HG02623 (cell line): ENCODE data around the gene BPTF.
"Not testable (repeated sequence)": the region's sequence is repeated elsewhere in the genome, so short reads cannot be mapped to it uniquely, and the experiment has no call there.

Experiments used
- ATAC-seq: cut with Tn5 transposase; IDR thresholded peaks from one replicate; pipeline ENCODE4 v1.9.1; 2021; ENCODE audit warnings: moderate library complexity; ENCODE audit not compliant: unreplicated experiment

BPTF gene

DNA sequence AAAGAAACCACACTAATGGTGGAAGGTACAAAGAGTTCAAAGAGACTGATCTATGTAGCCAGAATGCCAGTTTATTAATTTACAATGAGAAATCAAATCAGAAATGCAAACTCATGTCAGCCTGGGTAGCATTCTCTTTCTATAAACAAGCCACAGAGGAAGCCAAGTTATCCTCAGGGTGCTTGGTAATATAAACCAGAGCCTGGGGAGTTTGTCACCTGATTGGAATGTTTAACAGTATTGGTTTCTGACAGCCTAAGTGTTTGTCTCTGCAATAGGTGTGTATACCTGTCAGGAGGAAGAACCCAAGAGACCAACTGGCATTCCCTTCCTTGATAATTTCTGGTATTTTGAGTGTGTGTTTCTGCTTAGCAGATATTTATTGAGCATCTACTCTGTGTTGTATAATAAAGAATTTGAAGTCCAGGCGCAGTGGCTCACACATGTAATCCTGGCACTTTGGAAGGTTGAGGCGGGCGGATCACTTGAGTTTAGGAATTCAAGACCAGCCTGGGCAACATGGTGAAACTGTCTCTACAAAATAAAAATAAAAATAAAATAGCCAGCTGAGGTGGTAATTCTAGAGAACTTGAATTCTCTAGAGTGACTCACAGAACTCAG, 174.1 kb downstream of the BPTF start:
- no peak for ATAC-seq

DNA sequence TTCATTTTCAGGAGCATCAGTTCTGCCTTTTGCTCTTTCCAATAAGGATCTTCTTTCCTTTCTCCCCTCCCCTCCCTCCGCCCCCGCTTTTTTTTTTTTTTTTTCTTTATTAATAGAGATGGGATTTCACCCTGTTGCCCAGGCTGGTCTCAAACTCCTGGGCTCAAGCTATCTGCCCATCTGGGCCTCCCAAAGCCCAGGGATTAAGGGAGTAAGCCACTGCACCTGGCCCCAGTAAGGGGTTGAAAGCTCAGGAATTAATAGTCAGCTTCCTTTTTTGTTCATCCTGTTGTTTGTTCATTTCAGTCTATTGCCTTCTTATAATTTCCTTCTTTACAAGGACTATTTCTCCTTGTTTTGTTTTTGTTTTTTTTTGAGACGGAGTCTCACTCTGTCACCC, 178.9 kb downstream of the BPTF start:
- no peak for ATAC-seq

- no peak for ATAC-seq
These were observed 181.5 kb downstream of the BPTF start for GRCh38 chr17:68006797-68007196.

- ATAC-seq, result peak; percentile 52
These were observed 185.9 kb downstream of the BPTF start for GRCh38 chr17:68011199-68011665.

- no peak for ATAC-seq
These were observed 188.1 kb downstream of the BPTF start for GRCh38 chr17:68013385-68013784.

- ATAC-seq, result no peak
These were observed 189.9 kb downstream of the BPTF start for GRCh38 chr17:68015081-68015723.

DNA sequence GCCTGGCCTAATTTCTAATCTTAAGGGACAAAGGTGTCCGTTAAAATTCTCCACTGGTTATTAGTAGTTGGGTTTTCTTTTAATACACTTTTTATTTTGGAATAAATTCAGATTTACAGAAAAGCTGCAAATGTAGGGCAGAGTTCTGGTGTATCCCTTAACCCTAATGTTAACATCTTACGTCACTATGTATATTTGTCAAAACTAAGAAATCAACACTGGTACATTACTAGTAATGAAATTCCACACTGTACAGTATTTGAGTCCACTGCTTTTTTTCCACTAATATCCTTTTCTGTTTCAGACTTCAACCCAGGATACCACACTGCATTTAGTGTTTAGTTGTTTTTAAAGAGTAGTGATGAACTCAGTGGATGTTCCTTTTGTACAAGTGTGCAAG, 191.5 kb downstream of the BPTF start:
- no peak for ATAC-seq

DNA sequence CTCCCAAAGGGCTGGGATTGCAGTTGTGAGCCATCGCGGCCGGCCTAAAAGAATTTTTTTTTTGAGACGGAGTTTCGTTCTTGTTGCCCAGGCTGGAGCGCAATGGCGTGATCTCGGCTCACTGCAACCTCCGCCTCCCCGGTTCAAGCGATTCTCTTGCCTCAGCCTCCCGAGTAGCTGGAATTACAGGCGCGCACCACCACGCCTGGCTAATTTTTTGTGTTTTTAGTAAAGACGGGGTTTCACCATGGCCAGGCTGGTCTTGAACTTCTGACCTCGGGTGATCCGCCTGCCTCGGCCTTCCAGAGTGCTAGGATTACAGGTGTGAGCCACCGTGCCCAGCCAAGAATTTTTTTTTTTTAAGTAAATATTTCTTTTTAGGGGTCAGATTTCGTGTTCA, 193.2 kb downstream of the BPTF start:
- ATAC-seq, result not testable (repeated sequence)

DNA sequence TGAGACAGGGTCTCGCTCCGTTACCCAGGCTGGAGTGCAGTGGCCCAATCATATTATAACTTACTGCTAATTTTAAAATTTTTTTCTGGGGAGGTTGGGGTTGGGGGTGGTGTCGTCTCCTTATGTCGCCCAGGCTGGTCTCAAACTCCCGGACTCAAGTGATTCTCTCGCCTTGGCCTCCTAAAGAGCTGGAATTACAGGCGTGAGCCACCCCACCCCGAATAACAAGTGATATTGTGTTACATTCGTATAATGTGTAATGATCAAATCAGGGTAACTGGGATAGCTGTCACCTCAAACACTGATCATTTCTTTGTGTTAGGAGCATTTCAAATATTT, 194.0 kb downstream of the BPTF start:
- no peak for ATAC-seq

- ATAC-seq, result peak; percentile 87
These were observed 194.5 kb downstream of the BPTF start for GRCh38 chr17:68019675-68020408.

DNA sequence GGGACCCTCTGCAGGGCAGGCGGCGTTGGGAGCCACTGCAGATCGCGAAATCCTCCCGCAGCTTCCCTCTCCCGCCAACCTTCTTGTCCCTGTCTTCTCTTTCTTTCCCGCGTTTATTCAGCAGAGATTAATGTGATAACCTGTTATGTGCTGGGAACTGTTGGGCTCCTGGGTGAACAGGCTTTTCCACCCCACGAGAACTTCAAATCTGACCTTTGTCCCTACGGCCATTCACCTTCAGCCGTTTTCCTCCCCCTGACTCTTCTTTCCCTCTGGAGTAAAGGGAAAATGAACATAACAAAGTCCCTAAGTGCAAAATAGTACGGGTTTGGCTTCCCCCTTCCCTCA, 195.1 kb downstream of the BPTF start:
- ATAC-seq, result no peak

DNA sequence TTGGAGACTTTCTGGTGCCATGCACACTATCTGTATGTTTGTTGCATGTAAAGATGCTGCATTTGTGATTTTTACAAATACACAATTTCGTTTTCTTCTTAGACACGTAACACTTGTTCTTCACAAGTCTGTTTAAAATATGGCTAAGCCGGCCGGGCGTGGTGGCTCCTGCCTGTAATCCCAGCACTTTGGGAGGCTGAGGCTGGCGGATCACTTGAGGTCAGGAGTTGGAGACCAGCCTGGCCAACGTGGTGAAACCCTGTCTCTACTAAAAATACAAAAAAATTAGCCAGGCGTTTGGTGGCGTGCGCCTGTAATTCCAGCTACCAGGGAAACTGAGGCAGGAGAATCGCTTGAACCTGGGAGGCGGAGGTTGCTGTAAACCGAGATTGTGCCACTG, 195.5 kb downstream of the BPTF start:
- not testable (repeated sequence) for ATAC-seq

GRCh38 chr17:68021963-68022362, 196.7 kb downstream of the BPTF start:
- ATAC-seq, result no peak

DNA sequence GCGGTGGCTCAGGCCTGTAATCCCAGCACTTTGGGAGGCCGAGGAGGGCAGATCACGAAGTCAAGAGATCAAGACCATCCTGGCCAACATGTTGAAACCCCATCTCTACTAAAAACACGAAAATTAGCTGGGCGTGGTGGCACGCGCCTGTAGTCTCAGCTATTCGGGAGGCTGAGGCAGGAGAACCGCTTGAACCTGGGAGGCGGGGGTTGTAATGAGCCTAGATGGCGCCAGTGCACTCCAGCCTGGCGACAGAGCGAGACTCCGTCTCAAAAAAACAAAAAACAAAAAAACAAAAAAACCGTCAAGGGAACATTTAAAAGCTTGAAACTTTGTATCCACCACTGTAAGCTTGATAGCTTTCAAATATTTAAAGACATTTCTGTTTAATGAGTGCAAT, 197.2 kb downstream of the BPTF start:
- not testable (repeated sequence) for ATAC-seq

GRCh38 chr17:68029512-68030215, 204.4 kb downstream of the BPTF start:
- ATAC-seq, result no peak
